Mammary epithelial cell (primary cell): ENCODE data around the gene RALY.

Experiments used
- CTCF ChIP-seq, 2 donors: IDR thresholded peaks in 1 of 2; conservative IDR thresholded peaks in 1 of 2; 2 replicates each; pipeline ENCODE4 v1.5.1; 2011 to 2012; ENCODE audit warnings: inconsistent platforms in 2 of 2, low read length in 2 of 2, mild to moderate bottlenecking in 2 of 2, control low read depth in 1 of 2, low read depth in 1 of 2; ENCODE audit not compliant: insufficient read depth in 1 of 2; ENCODE audit errors: extremely low read depth in 1 of 2
- EZH2 ChIP-seq: IDR thresholded peaks from 2 replicates; pipeline ENCODE4 v1.6.1; 2012; ENCODE audit warnings: low read length, inconsistent platforms, borderline replicate concordance

DNA sequence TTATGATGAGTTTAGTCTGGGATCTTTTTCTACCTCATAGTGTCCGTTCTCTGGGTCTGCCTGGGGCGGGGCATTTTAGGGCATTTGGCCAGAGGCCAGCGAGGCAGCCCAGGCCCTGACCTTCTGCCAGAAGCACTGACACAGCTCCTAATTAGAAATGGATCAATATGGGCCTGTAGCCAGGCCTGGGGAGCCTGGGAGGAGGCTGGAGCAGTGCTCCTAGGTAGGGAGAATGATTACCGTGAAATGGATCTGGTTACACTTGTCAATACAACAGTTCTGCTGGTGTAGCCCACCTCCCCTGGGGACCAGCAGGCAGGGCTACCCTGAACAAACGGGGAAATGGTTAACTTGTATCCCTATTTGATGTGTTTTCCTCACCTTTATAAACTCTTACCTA lies 23.0 kb downstream of the RALY start:
- no peak for TF ChIP-seq CTCF (conservative IDR thresholded peaks at IDR 0.05 in 1 of 2, IDR thresholded peaks at IDR 0.05 in 1 of 2; ENCODE audit: extremely low read depth in 1 of 2, insufficient read depth in 1 of 2, low read depth in 1 of 2, low read length in 2 of 2)
- TF ChIP-seq EZH2, result no peak
